GM19099 (cell line): ENCODE measurements around the gene OTOS.

Source experiments
- POLR2A ChIP-seq: IDR thresholded peaks from 3 replicates; pipeline ENCODE4 v1.6.1; 2011; ENCODE audit warnings: low read depth; ENCODE audit not compliant: insufficient read length; ENCODE audit errors: extremely low read depth

The OTOS gene

DNA sequence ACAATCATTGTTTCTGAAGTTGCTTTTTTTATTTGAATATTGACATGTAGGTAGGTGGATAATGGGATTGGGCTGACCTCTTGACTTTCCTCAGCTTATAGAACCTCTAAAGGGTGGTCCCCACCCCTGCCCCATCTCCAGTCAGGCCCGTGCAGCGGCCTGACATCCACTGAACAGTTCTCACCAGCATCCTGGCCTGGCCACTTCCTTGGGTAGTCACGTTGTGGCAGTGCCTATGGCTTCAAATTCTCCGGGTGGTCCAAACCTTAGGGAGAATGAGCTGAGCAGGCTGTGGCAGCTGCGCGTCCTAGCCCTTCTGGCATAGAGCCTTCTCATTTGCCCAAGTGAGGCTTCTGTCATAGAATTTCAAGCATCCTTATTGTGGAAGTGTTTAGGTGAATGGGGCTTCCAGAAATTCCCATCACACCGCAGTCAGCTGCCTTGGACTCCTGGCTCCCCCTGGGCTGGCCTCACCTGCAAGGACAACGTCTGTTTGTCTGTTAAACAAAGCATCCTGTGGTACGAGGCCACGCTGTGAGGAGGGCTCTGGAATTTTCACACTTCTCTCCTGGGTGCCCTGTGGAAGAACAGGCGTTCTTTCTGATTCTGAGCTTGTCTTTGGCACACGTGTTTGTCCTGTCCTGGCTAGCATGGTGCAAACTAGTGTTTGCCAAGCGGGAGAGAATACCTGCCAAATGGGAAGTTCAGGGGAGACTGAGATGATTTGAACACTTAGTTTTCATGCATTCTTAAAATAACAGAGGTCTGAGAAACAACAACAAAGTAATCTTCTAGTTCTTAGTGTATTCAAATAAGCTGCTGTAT, 31.8 kb upstream of the OTOS start:
- no peak for TF ChIP-seq POLR2A

DNA sequence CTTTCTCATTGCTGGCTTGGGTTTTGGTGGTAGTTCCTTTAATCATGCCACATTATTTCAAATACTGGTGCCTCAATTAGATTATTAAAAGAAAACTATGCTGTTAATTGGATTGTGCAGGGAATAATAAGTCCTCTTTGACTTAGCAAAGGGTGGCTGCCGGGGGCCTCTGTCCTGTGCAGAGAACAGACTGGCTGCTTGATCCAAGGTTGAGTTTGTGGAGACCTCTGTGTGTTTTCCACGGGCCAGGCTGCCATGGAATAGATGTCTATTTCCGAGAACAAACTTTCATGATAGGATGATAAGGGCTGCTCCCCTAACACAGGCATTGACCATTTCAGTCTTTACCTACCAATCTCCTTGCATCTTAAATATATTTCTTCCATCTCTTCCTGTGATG, 30.4 kb upstream of the OTOS start:
- no peak for TF ChIP-seq POLR2A

DNA sequence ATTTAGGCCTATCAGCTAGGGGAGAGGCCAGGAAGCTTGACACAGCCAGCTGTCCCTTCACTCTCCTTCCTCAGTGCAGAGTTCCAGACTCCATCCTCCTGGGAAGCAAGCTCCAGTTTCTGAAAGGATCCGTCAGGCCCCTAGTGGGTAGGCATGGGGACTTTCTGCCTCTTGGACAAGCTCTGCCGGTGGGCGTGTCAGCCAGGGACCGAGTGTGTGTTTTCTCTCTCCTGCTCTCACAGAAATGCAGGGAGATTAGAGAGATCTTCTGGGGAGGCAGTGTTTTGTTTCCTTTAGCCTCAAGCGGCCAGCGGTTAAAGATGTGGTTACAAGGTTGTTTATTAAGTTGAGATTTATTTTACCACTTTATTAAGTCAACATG, 29.9 kb upstream of the OTOS start:
- no peak for TF ChIP-seq POLR2A

DNA sequence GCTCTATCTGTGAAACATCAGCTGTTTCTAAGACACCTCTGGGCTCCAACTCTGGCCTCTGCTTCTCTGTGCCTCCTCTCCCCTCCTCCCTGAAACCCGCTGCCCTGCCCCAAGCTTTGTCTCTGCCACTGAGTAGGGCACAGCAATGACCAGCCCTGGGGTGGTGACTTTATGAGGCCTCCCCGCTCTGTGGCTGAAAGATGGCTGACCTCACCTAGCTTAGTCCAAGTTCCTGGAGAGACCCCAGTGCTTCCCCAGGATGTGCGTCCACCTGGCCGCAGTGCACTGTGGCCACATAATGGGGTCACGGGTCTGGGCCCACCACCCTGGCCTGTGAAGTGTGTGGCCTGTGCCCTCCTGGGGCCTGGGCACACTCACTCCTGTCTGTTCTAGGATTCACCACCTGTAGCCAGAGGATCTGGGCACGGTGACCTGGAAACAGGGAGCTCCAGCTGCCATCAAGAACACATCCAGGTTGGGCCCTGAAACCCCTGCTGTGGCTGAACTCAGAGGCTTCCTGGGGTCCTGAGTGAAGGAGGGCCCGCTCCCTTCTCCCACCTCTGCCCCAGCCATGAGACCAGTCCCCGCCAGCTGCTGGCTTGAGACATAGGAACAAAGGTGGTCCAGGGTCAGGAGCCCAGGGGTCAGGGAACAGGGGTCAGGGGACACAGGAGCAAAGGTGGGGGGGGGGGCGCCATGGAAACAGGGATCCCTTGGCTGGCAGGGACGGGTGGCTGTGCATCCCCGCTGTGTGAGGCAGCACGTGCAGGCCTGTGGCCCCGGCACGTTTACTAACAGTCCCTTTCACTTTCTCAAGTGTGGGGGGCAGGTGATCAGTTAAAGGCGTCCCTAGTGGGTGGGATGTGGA, 29.3 kb upstream of the OTOS start:
- TF ChIP-seq POLR2A, result no peak

DNA sequence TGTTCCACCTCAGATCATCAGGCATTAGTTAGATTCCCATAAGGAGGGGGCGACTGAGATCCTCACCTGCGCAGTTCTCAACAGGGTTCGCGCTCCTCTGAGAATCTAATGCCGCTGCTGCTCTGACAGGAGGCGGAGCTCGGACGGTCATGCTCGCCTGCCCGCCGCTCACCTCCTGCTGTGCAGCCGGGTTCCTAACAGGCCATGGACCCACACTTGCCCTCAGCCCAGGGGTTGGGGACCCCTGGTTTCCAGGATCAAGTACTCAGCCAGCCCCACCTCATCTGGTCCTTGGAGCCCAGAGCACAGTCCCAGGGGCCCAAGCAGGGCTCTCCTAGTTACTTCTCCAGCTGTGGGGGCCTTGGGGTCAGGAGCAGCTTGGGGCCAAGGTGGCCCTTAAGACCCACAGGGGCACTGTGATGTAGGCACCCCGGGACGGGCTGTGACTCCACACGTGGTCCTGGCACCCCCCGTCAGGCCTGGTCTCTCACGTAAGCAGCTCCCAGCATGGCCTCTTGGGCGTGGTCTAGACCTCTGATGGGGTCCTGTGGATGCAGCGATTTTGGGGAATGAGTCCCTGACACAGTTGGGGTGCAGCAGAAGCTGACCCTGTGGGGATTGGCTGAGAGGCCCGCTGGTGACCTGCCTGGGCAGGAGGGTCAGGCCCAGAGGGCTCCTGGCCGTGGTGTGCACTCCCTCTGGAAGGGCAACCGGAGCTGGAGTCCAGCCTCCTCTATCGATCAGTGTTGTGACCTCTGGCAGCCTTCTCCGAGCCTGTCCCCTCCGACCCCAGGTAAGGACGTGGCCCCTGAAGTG, 28.3 kb upstream of the OTOS start:
- no peak for TF ChIP-seq POLR2A

DNA sequence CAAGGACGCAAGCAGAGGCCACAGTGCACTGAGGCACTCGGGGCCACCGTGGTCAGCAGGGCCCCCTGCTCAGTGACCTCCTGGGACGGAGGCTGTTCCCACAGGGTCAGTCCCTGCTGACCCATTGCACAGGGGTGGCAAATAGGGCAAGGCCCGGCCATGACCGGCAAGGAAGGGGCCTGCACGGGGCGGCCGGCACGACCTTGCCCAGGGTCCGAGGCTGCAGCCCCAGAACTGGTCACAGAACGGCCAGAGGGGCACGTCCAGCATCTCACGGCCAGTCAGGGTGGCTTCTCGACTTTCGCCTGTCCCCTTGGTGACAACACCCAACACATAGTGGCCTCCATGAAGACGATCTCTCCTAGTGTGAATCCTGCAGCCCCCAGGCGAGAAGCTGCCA, 27.6 kb upstream of the OTOS start:
- TF ChIP-seq POLR2A, result no peak

DNA sequence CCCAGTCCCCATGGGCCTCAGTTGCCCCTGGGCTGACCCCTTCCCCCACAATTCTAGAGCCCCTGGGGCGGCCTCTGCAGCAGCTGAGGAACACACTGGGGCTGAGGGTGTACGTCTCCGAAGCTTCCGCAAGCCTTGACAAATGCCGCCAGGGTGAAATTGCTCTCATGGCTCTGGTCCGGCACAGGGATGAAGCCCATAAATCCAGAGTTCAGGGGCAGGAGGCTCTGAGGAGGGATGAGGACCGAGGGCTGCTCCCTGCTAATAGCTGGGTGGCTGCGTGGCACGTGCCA, 27.1 kb upstream of the OTOS start:
- TF ChIP-seq POLR2A, result no peak

DNA sequence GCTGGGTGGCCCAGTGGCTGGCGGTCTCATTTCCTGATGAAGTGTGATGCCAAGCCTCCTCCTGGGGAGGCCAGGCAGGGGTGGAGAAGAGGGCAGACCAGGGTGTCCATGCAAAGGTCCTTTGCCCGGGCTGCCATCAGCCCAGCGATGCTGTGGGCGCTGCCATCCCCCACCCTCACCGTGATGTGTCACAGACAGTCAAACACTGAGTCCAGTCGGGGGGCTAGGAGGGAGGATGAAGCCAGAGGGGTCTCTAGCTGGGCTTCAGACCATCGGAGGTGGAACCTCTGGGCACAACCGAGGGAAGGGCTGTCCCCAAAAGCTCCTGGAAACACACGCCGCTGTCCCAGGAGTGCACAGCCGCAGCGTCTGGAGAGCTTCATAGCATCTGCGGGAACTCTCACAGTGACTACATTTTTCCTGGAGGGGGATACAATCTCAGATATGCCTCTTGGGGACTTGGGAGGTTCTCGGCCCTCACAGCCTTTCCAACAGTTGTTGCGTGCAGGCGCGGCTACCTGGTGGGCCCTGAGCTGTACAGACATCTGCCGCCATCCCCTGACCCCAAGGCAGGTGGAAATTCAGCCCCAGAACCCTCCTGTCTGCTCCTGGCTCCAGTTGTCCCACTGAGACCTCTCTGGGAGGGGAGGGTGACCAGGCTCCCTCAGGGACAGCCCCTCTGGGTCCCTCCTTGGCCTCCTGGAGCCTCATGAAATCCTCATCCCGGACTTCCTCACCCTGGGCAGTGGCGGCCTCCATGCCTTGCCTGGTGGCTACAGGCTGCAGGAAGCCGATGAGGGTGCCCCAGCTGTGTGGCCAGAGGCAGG, 26.5 kb upstream of the OTOS start:
- no peak for TF ChIP-seq POLR2A

DNA sequence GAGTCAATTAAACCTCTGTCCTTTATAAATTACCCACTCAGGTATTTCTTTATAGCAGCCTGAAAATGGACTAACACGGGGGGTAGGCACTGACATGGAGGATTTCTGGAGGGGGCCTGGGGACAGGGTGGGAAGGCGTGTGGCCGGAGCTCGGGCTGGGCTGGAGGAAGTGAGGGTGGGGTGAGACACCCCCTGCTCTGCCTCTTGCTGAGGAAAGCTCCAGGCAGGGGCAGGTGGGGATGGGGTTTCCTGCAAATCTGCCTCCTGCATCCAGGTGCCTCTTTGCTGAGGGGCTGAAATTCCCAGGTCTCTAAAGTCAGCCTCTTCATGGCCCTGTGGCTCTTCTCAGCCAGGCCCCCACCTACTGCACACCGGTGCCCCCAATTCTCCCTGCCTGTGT, 25.7 kb upstream of the OTOS start:
- TF ChIP-seq POLR2A, result no peak

DNA sequence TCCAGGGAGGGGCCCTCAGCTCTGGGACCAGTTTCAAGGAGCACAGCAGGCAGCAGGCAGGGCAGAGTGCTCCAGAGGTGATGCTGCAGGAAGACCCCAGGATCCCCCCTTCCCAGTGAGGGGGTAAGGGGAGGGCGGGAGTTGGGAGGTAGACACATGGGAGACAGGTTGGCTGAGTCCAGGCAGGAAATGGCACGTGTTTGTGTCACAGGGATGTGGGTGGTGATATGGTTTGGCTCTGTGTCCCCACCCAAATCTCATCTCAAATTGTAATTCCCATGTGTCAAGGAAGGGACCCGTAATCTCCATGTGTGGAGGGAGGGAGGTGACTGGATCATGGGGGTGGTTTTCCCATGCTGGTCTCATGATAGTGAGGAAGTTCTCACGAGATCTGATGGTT, 25.2 kb upstream of the OTOS start:
- no peak for TF ChIP-seq POLR2A

DNA sequence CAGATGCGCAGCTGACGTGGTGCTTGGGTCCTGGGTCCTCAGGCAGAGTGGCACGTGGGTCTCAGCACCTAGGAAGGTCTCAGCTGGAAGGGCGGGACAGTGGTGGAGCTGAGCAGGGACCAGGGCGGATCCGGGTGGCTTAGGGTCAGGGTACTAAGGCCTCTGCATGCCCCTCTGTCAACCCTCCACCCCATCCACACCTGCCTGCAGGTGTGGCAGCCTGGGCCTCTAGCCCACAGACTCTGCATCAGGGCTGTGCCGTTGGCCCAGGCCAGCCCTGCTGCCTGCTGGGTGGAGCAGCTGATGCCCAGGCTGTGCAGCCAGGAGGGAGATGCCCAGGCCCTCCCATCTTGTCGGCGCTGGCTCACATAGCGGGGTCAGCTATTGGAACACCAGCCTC, 24.6 kb upstream of the OTOS start:
- TF ChIP-seq POLR2A, result no peak

DNA sequence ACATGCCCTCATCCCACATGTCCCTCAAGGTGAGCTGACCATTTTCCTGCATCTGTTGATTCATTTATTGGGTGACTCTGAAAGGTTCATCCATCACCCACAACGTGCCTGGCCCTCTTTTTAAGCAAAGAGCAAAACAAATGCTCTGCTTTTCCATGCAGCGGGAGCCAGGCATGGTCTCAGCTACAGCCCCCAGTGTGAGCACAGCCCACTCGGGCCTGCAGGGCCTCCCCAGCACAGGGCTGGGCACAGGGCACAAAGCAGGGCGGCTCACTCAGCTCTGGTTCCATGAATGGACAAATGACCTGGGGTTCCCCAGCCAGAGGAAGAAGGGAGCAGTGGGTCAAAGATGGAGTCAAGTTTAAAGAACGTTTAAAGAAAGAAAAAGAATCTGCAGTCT, 24.1 kb upstream of the OTOS start:
- TF ChIP-seq POLR2A, result no peak

DNA sequence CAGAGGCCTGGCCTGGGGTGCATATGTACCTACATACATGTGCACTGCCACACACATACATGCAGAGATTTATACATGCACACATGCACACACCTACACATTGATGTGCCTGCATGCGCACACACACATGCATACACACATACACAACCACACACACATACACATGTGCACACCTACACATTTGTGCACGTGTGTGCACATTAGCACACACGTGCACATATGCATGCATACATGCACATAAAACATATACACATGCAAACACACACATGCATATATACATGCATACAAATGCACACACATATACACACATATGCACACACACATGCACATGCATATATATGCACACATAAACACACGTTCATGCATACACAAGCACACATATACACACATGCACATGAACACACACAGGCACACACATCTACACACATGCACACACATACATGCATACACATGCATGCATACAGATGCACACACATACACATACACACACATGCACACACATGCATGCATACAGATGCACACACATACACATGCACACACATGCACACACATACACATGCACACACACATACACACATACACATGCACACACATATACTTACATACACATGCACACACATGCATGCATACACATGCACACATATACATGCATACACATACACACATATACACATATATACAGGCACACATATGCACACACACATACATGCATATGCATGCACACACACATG, 23.6 kb upstream of the OTOS start:
- TF ChIP-seq POLR2A, result no peak
